ENCODE measurements around the gene KCNC3. TPM values are rescaled to one million over a fixed set of nuclear protein-coding genes. Genes with fewer than 3 reads are reported as not detected.

KCNC3 gene
- total and polyA plus RNA-seq, 10 of the 15 experiments (the other 5 are each of a cell fraction or from before 2014, with no cell fraction given), result 0.08 to 3.8 (median 0.44) TPM; not detected in 2

DNA sequence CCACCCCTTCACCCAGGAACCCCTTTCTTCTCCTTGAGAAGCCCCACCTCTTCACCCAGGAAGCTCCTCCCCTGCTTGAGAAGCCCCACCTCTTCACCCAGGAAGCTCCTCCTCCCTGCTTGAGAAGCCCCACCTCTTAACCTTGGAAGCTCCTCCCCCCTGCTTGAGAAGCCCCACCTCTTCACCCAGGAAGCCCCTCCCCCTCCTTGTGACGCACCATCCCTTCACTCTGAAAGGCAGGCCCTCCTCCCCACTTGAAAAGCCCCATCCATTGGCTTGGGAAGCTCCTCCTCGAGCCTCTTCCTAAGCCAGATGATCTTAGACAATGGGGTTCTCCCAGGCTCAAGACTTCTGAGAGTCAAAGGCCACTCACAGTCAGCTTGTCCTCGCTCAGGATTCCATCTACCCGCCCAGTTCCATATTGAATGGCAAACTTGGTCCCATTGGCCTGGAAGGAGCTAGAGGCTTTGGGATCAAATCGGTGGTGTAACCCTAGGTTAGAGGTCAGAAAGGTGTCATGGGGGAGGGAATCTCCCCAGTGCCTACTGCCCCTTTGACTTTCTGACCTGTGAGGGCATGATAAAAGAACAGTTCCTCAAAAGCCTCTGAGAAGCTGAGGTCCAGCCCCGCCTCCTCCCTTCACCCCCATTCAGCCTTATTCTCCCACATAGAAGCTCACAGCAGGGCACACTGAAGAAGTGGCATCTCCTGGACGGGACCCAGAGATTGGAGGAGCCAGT is 32.3 kb upstream of the KCNC3 start:
- peak; percentile 97 for TF ChIP-seq NR2F1 (conservative IDR thresholded peaks at IDR 0.05)
- TF ChIP-seq SUPT20H (IDR thresholded peaks at IDR 0.05; ENCODE audit: borderline replicate concordance, control insufficient read depth, low read depth, low read length), result no peak
- TF ChIP-seq SPI1 (IDR thresholded peaks at IDR 0.05; ENCODE audit: borderline replicate concordance, insufficient read depth, low read depth, low read length), result peak; percentile 69
- TF ChIP-seq, protein P1, sequence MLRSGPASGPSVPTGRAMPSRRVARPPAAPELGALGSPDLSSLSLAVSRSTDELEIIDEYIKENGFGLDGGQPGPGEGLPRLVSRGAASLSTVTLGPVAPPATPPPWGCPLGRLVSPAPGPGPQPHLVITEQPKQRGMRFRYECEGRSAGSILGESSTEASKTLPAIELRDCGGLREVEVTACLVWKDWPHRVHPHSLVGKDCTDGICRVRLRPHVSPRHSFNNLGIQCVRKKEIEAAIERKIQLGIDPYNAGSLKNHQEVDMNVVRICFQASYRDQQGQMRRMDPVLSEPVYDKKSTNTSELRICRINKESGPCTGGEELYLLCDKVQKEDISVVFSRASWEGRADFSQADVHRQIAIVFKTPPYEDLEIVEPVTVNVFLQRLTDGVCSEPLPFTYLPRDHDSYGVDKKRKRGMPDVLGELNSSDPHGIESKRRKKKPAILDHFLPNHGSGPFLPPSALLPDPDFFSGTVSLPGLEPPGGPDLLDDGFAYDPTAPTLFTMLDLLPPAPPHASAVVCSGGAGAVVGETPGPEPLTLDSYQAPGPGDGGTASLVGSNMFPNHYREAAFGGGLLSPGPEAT (IDR thresholded peaks at IDR 0.05; ENCODE audit: low read depth), result no peak
- peak; percentile 77 for TF ChIP-seq NR2C1 (IDR thresholded peaks at IDR 0.05)
- TF ChIP-seq, protein P2, sequence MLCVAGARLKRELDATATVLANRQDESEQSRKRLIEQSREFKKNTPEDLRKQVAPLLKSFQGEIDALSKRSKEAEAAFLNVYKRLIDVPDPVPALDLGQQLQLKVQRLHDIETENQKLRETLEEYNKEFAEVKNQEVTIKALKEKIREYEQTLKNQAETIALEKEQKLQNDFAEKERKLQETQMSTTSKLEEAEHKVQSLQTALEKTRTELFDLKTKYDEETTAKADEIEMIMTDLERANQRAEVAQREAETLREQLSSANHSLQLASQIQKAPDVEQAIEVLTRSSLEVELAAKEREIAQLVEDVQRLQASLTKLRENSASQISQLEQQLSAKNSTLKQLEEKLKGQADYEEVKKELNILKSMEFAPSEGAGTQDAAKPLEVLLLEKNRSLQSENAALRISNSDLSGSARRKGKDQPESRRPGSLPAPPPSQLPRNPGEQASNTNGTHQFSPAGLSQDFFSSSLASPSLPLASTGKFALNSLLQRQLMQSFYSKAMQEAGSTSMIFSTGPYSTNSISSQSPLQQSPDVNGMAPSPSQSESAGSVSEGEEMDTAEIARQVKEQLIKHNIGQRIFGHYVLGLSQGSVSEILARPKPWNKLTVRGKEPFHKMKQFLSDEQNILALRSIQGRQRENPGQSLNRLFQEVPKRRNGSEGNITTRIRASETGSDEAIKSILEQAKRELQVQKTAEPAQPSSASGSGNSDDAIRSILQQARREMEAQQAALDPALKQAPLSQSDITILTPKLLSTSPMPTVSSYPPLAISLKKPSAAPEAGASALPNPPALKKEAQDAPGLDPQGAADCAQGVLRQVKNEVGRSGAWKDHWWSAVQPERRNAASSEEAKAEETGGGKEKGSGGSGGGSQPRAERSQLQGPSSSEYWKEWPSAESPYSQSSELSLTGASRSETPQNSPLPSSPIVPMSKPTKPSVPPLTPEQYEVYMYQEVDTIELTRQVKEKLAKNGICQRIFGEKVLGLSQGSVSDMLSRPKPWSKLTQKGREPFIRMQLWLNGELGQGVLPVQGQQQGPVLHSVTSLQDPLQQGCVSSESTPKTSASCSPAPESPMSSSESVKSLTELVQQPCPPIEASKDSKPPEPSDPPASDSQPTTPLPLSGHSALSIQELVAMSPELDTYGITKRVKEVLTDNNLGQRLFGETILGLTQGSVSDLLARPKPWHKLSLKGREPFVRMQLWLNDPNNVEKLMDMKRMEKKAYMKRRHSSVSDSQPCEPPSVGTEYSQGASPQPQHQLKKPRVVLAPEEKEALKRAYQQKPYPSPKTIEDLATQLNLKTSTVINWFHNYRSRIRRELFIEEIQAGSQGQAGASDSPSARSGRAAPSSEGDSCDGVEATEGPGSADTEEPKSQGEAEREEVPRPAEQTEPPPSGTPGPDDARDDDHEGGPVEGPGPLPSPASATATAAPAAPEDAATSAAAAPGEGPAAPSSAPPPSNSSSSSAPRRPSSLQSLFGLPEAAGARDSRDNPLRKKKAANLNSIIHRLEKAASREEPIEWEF (IDR thresholded peaks at IDR 0.05; ENCODE audit: insufficient replicate concordance, low read depth, low read length), result no peak
- no peak for TF ChIP-seq MYC (IDR thresholded peaks at IDR 0.05; ENCODE audit: insufficient read depth, insufficient read length, insufficient replicate concordance, low read length, severe bottlenecking)
- Histone ChIP-seq H3K79me2 (ENCODE audit: control insufficient read depth, insufficient read depth, low read length) (no peaks in the 10 kb centered on the region), H3K27me3 (replicated peaks in 1 of 2; ENCODE audit: control insufficient read depth in 2 of 2, insufficient read depth in 2 of 2, low read length in 1 of 2) (no peaks in the 10 kb centered on the region), H3K4me1 (ENCODE audit: control insufficient read depth, insufficient read depth, low read length) (peaks cover 67% of the 10 kb centered on the region), H3K4me2 (ENCODE audit: control insufficient read depth, insufficient read depth) (peak overlapping the region; percentile 47; the same call in 1 of the 2 replicates), H3K9ac (ENCODE audit: control insufficient read depth, insufficient read depth, low read length) (no peak overlapping the region), H3K4me3 (no peak overlapping the region), H4K20me1 (ENCODE audit: control insufficient read depth, insufficient read depth) (no peaks in the 10 kb centered on the region), H2AFZ (ENCODE audit: control insufficient read depth, low read depth, low read length) (no peak overlapping the region; the same call in 1 of the 2 replicates), H3K36me3 (ENCODE audit: control insufficient read depth in 2 of 2, insufficient read depth in 2 of 2, low read length in 1 of 2) (no peaks in the 10 kb centered on the region), H3K9me3 (replicated peaks; ENCODE audit: control insufficient read depth, insufficient read depth, low read length) (peaks cover 2% of the 10 kb centered on the region; the same call in 2 of the 3 replicates), H3K27ac (ENCODE audit: control insufficient read depth, insufficient read depth) (peak overlapping the region; percentile 47)
- 45% methylated on average over 7 of the region's 7 CpGs for WGBS (ENCODE audit: insufficient coverage, insufficient replicate concordance, low lambda C conversion rate, missing lambda C conversion rate)
- ChIA-PET POLR2A (interaction anchor here (0.5 to 2.8 kb wide), 8 partner anchors 14 to 364 kb away, joined by 3 to 10 read pairs (median 4); partner anchors contain the start of genes KCNC3, NR1H2 and SPIB), RAD21 (ENCODE audit: unreplicated experiment) (interaction anchor here (0.7 to 1.4 kb wide), 2 partner anchors 9 to 33 kb away, joined by 3 to 4 read pairs; partner anchors contain the start of gene KCNC3), CTCF (interaction anchor here (0.9 to 6.2 kb wide), 5 partner anchors 13 to 100 kb away, joined by 3 to 120 read pairs (median 3); partner anchors contain the start of genes NR1H2 and POLD1), SMC1A (ENCODE audit: uncharacterized antibody, unreplicated experiment) (interaction anchor here (1.2 to 2.8 kb wide), 6 partner anchors 13 to 101 kb away, joined by 3 to 9 read pairs (median 4); no protein-coding TSS in a partner anchor)
- BruUV-seq (replicated peaks), result no TSS peak
- FAIRE-seq, result no peak
- in situ Hi-C loops (cut with MboI) (no loop called here), intact Hi-C loops (cut with micrococcal nuclease; ENCODE audit: unreplicated experiment) (no loop called here)
- no peak for DNase-seq (ENCODE audit: low read depth, low spot score)
- ATAC-seq, result no peak
